ENCODE measurements around the gene SUPT20H. TPM values are rescaled to one million over a fixed set of nuclear protein-coding genes. Genes with fewer than 3 reads are reported as not detected.
A peak's percentile ranks its signal among the peaks of the same experiment; 100 is the strongest.

The SUPT20H gene
- total RNA-seq = 23.3 TPM
- long read RNA-seq, transcript SUPT20H-201 (26 exons, 2,739 nt) = major isoform, 12 of 52 reads
- long read RNA-seq, partial matches to known transcripts = 2 of 52 reads
- long read RNA-seq, other reads (novel, unspliced or antisense) = 35 of 52 reads

GRCh38 chr13:37058910-37059847, at the start of gene SUPT20H:
Gene SUPT20H, minus strand, starts transcription at chr13:37059688. Its CDS starts 8,198 bp downstream, at chr13:37051490.
- intact Hi-C loops (cut with DNase I) = no loop called here

GRCh38 chr13:37109051-37109678, 49.7 kb upstream of the SUPT20H start:
- ATAC-seq (ENCODE audit: poor library complexity) (peak; percentile 83), DNase-seq (no peak)
- intact Hi-C loops (cut with DNase I) = loop anchor here (2.0 kb wide), 1 partner anchor 494 kb away; no protein-coding TSS in a partner anchor

More at GRCh38 chr13:37058910-37059847, at the start of gene SUPT20H:
- DNase-seq (peak; percentile 96), ATAC-seq (ENCODE audit: poor library complexity) (peak; percentile 99)

- DNase-seq (no peak), ATAC-seq (ENCODE audit: poor library complexity) (no peak)
- intact Hi-C loops (cut with DNase I) = loop anchor here (2.0 kb wide), 1 partner anchor 495 kb away; no protein-coding TSS in a partner anchor
These were observed 48.4 kb upstream of the SUPT20H start for GRCh38 chr13:37107868-37108267.

GRCh38 chr13:37107456-37107855, 48.0 kb upstream of the SUPT20H start:
- intact Hi-C loops (cut with DNase I) = no loop called here
- ATAC-seq (ENCODE audit: poor library complexity) (no peak), DNase-seq (no peak)

- intact Hi-C loops (cut with DNase I) = no loop called here
- DNase-seq (no peak), ATAC-seq (ENCODE audit: poor library complexity) (no peak)
These were observed 47.2 kb upstream of the SUPT20H start for GRCh38 chr13:37106642-37107041.

- DNase-seq (no peak), ATAC-seq (ENCODE audit: poor library complexity) (no peak)
- intact Hi-C loops (cut with DNase I) = no loop called here
These were observed 45.8 kb upstream of the SUPT20H start, which contains the start of gene CSNK1A1L for GRCh38 chr13:37105251-37105714. Gene CSNK1A1L, minus strand, starts transcription at chr13:37105664. Its CDS starts 408 bp downstream, at chr13:37105256.

- no peak for DNase-seq
- intact Hi-C loops (cut with DNase I) = no loop called here
- ATAC-seq (ENCODE audit: poor library complexity) = no peak
These were observed 43.4 kb upstream of the SUPT20H start for GRCh38 chr13:37102896-37103295.

GRCh38 chr13:37101201-37101600, 41.7 kb upstream of the SUPT20H start:
- intact Hi-C loops (cut with DNase I) = no loop called here
- no peak for DNase-seq
- no peak for ATAC-seq (ENCODE audit: poor library complexity)

- DNase-seq (no peak), ATAC-seq (ENCODE audit: poor library complexity) (no peak)
- intact Hi-C loops (cut with DNase I) = no loop called here
These were observed 41.2 kb upstream of the SUPT20H start for GRCh38 chr13:37100731-37101130.

- intact Hi-C loops (cut with DNase I) = loop anchor here (5.0 kb wide), 1 partner anchor 510 kb away; no protein-coding TSS in a partner anchor
- no peak for ATAC-seq (ENCODE audit: poor library complexity)
- DNase-seq = no peak
These were observed 37.6 kb upstream of the SUPT20H start for GRCh38 chr13:37097076-37097475.

- intact Hi-C loops (cut with DNase I) = loop anchor here (5.0 kb wide), 1 partner anchor 512 kb away; no protein-coding TSS in a partner anchor
- DNase-seq = no peak
- ATAC-seq (ENCODE audit: poor library complexity) = no peak
These were observed 35.4 kb upstream of the SUPT20H start for GRCh38 chr13:37094840-37095239.

GRCh38 chr13:37094099-37094498, 34.6 kb upstream of the SUPT20H start:
- intact Hi-C loops (cut with DNase I) = no loop called here
- no peak for DNase-seq
- ATAC-seq (ENCODE audit: poor library complexity) = no peak

GRCh38 chr13:37091835-37092234, 32.3 kb upstream of the SUPT20H start:
- ATAC-seq (ENCODE audit: poor library complexity) (no peak), DNase-seq (no peak)
- intact Hi-C loops (cut with DNase I) = no loop called here

- no peak for DNase-seq
- intact Hi-C loops (cut with DNase I) = no loop called here
- no peak for ATAC-seq (ENCODE audit: poor library complexity)
These were observed 31.4 kb upstream of the SUPT20H start for GRCh38 chr13:37090912-37091311.

- DNase-seq (no peak), ATAC-seq (ENCODE audit: poor library complexity) (no peak)
- intact Hi-C loops (cut with DNase I) = no loop called here
These were observed 30.0 kb upstream of the SUPT20H start for GRCh38 chr13:37089495-37089894.

GRCh38 chr13:37087486-37087885, 28.0 kb upstream of the SUPT20H start:
- DNase-seq (no peak), ATAC-seq (ENCODE audit: poor library complexity) (no peak)
- intact Hi-C loops (cut with DNase I) = no loop called here

GRCh38 chr13:37085606-37086005, 26.1 kb upstream of the SUPT20H start:
- intact Hi-C loops (cut with DNase I) = no loop called here
- no peak for ATAC-seq (ENCODE audit: poor library complexity)
- DNase-seq = no peak

- DNase-seq = no peak
- intact Hi-C loops (cut with DNase I) = loop anchor here (10.0 kb wide), 1 partner anchor 528 kb away; no protein-coding TSS in a partner anchor
- ATAC-seq (ENCODE audit: poor library complexity) = no peak
These were observed 17.3 kb upstream of the SUPT20H start for GRCh38 chr13:37076818-37077217.

GRCh38 chr13:37075164-37075563, 15.7 kb upstream of the SUPT20H start:
- intact Hi-C loops (cut with DNase I) = loop anchor here (10.0 kb wide), 1 partner anchor 530 kb away; no protein-coding TSS in a partner anchor
- no peak for DNase-seq
- ATAC-seq (ENCODE audit: poor library complexity) = no peak

All from Right ventricle myocardium superior (tissue), 1 donor.